Mesenchymal stem cell (in vitro differentiated cells and primary cell): ENCODE results near the gene SMARCD3.

Source experiments
- DNase-seq: peaks from one replicate; pipeline ENCODE4 v3.0.0-alpha.2; 2013
- H2AFZ ChIP-seq: one replicate; pipeline ENCODE4 v1.6.1; 2013; ENCODE audit warnings: low read depth, mild to moderate bottlenecking, control low read depth, inconsistent platforms, low read length, moderate library complexity
- H2AK5ac ChIP-seq: 2 replicates; pipeline ENCODE4 v1.6.1; 2013; ENCODE audit warnings: low read length, moderate library complexity, mild to moderate bottlenecking, inconsistent platforms; ENCODE audit not compliant: severe bottlenecking
- H2BK120ac ChIP-seq: one replicate; pipeline ENCODE4 v1.6.1; 2013; ENCODE audit warnings: low read depth, mild to moderate bottlenecking, inconsistent platforms, low read length, moderate library complexity
- H2BK12ac ChIP-seq, 2 experiments: one replicate each; pipeline ENCODE4 v1.6.1; 2013; ENCODE audit warnings: inconsistent platforms in 2 of 2, low read length in 2 of 2, mild to moderate bottlenecking in 2 of 2, moderate library complexity in 2 of 2, control low read depth in 1 of 2
- H2BK15ac ChIP-seq: one replicate; pipeline ENCODE4 v1.6.1; 2013; ENCODE audit warnings: mild to moderate bottlenecking, low read depth, inconsistent platforms; ENCODE audit not compliant: poor library complexity, severe bottlenecking
- H2BK5ac ChIP-seq: 2 replicates; pipeline ENCODE4 v1.6.1; 2013; ENCODE audit warnings: low read depth, mild to moderate bottlenecking, low read length, control low read depth, inconsistent platforms; ENCODE audit not compliant: poor library complexity, severe bottlenecking
- H3K14ac ChIP-seq, 2 experiments: one replicate each; pipeline ENCODE4 v1.6.1; 2013; ENCODE audit warnings: inconsistent platforms in 2 of 2, low read length in 2 of 2, control low read depth in 1 of 2, mild to moderate bottlenecking in 1 of 2, moderate library complexity in 1 of 2
- H3K18ac ChIP-seq, 2 experiments: one replicate each; pipeline ENCODE4 v1.6.1; 2013; ENCODE audit warnings: inconsistent platforms in 2 of 2, low read length in 2 of 2, control low read depth in 1 of 2, low read depth in 1 of 2, mild to moderate bottlenecking in 1 of 2
- H3K23ac ChIP-seq, 2 experiments: one replicate each; pipeline ENCODE4 v1.6.1; 2013; ENCODE audit warnings: inconsistent platforms in 2 of 2, low read length in 2 of 2, mild to moderate bottlenecking in 2 of 2, moderate library complexity in 2 of 2, control low read depth in 1 of 2
- H3K27ac ChIP-seq: 2 replicates; pipeline ENCODE4 v1.5.1; 2013; ENCODE audit warnings: mild to moderate bottlenecking, moderate library complexity, low read length, control low read depth, inconsistent platforms; ENCODE audit not compliant: poor library complexity, severe bottlenecking
- H3K27me3 ChIP-seq, 2 experiments: 2 replicates each; pipeline versions ENCODE4 v1.6.1 to v1.7.0; 2013; ENCODE audit warnings: low read length in 2 of 2, mild to moderate bottlenecking in 2 of 2, moderate library complexity in 2 of 2, control low read depth in 1 of 2, inconsistent platforms in 1 of 2; ENCODE audit not compliant: control insufficient read depth in 1 of 2, insufficient read depth in 1 of 2
- H3K36me3 ChIP-seq, 2 experiments: 2 replicates each; pipeline versions ENCODE4 v1.6.1 to v1.7.0; 2013; ENCODE audit warnings: low read length in 2 of 2, control low read depth in 1 of 2, inconsistent platforms in 1 of 2, low read depth in 1 of 2, mild to moderate bottlenecking in 1 of 2; ENCODE audit not compliant: insufficient read depth in 2 of 2, control insufficient read depth in 1 of 2
- H3K4ac ChIP-seq, 2 experiments: one replicate each; pipeline ENCODE4 v1.6.1; 2013; ENCODE audit warnings: inconsistent platforms in 2 of 2, low read length in 2 of 2, mild to moderate bottlenecking in 2 of 2, moderate library complexity in 2 of 2, control low read depth in 1 of 2, low read depth in 1 of 2
- H3K4me1 ChIP-seq: 2 replicates; pipeline ENCODE4 v1.6.1; 2013; ENCODE audit warnings: low read depth, low read length, control low read depth; ENCODE audit not compliant: control insufficient read depth, insufficient read depth
- H3K4me2 ChIP-seq: 2 replicates; pipeline ENCODE4 v1.6.1; 2013; ENCODE audit warnings: low read length, mild to moderate bottlenecking, inconsistent platforms; ENCODE audit not compliant: poor library complexity, severe bottlenecking
- H3K4me3 ChIP-seq, 2 experiments: 2 replicates each; pipeline versions ENCODE4 v1.5.1 to v1.7.0; 2013; ENCODE audit warnings: low read length in 2 of 2, mild to moderate bottlenecking in 2 of 2, control low read depth in 1 of 2, low read depth in 1 of 2; ENCODE audit not compliant: insufficient read depth in 1 of 2
- H3K79me1 ChIP-seq: replicated peaks from 2 replicates; pipeline ENCODE4 v1.6.1; 2013; ENCODE audit warnings: mild to moderate bottlenecking, control low read depth, low read length, inconsistent platforms; ENCODE audit not compliant: poor library complexity, severe bottlenecking
- H3K9ac ChIP-seq: 2 replicates; pipeline ENCODE4 v1.7.0; 2013; ENCODE audit warnings: mild to moderate bottlenecking, low read length, moderate library complexity
- H3K9me3 ChIP-seq: 2 replicates; pipeline ENCODE4 v1.7.0; 2013; ENCODE audit warnings: mild to moderate bottlenecking, low read length; ENCODE audit not compliant: control insufficient read depth
- H4K8ac ChIP-seq: one replicate; pipeline ENCODE4 v1.6.1; 2013; ENCODE audit warnings: inconsistent platforms, mild to moderate bottlenecking, low read length, moderate library complexity
- H4K91ac ChIP-seq: one replicate; pipeline ENCODE4 v1.6.1; 2013; ENCODE audit warnings: mild to moderate bottlenecking, low read length, inconsistent platforms
- WGBS: methylation state at CpG from one replicate; pipeline ENCODE4 v1.1.7; 2013; ENCODE audit warnings: mixed read lengths; 5-methylcytosine and 5-hydroxymethylcytosine counted together

SMARCD3 gene

DNA sequence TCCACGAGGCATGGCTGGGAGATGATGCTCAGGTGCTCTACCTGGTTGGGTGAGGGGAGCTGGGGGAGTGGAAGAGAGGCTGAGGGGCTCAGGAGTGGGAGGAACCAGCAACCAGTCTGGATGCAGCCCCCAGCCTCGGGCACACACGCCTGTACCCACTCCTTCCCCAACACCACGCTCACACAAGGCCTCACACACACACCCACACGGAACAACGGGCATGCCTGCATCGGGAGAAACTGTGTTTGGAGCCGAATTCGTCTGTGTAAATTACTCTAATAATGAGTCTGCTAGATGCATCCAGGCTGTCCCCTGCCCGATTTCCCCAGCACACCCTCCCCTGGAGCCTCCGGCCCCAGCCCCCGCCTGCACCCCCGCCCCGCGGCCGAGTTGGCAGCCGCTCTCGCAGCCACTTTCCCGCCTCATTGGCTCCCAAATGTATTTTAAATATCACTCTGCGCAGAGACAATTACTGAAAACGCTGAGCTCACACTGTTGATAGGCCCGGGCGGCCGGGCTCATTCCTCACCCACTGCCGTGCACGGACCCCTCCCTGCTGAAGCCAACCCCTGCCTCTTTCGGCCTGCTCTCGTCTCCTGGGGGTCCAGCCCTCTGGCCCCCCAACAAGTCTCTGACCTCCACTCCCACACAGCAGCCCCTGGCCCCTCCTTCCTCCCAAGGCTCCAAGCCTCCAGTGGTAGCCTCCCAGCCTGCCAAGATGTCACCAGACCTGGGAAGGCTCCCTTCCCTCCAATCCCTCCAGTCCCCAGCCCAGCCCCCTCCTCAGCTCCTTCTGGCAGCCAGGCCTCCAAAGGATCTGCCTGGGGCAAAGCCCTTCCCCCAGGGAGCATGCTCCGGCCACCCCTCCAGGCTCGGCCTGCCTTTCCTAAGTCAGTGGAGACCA is 49.3 kb downstream of the SMARCD3 start:
- Histone ChIP-seq H3K79me1 (no peaks in the 10 kb centered on the region), H2BK120ac (no peak overlapping the region), H2BK15ac (no peak overlapping the region), H3K4me1 (no peaks in the 10 kb centered on the region), H3K23ac (no peak overlapping the region), H3K18ac (no peak overlapping the region), H3K27me3 (peaks cover 77 to 92% of the 10 kb centered on the region in 2 experiments), H3K9me3 (no peaks in the 10 kb centered on the region), H3K14ac (no peak overlapping the region), H3K36me3 (no peaks in the 10 kb centered on the region), H4K91ac (no peak overlapping the region), H3K9ac (no peak overlapping the region), H2BK12ac (no peak overlapping the region), H2AFZ (no peak overlapping the region), H3K4me3 (no peak overlapping the region), H2BK5ac (no peak overlapping the region), H3K27ac (no peak overlapping the region), H3K4ac (no peak overlapping the region), H2AK5ac (no peak overlapping the region), H4K8ac (no peak overlapping the region), H3K4me2 (no peak overlapping the region)
- WGBS: 76% methylated on average over 28 of the region's 30 CpGs
- DNase-seq: no peak

DNA sequence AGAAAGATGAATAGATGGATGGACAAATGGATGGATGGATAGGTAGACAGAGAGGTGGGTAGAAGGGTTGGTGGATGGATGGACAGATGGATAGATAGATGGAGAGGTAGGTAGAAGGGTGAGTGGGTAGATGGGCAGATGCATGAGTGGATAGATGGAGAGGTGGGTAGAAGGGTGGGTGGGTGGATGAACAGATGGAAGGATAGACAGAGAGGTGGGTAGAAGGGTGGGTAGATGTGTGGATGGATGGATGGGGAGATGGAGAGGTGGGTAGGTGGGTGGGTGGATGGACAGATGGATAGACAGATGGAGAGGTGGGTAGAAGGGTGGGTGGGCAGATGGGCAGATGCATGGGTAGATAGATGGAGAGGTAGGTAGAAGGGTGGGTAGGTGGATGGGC is 50.6 kb downstream of the SMARCD3 start:
- H4K91ac ChIP-seq: no peak overlapping the region
- H2AFZ ChIP-seq: no peak overlapping the region

GRCh38 chr7:151195616-151196450 is 52.7 kb downstream of the SMARCD3 start:
- H3K79me1 ChIP-seq: no peaks in the 10 kb centered on the region
- no peak overlapping the region for H3K4ac ChIP-seq
- DNase-seq: no peak
- no peak overlapping the region for H2BK5ac ChIP-seq
- H2BK15ac ChIP-seq: no peak overlapping the region
- H3K23ac ChIP-seq: no peak overlapping the region
- peaks cover 77 to 89% of the 10 kb centered on the region in 2 experiments for H3K27me3 ChIP-seq
- H3K4me1 ChIP-seq: no peaks in the 10 kb centered on the region
- no peaks in the 10 kb centered on the region for H3K9me3 ChIP-seq
- H3K36me3 ChIP-seq: no peaks in the 10 kb centered on the region
- H3K27ac ChIP-seq: no peak overlapping the region
- no peak overlapping the region for H2AK5ac ChIP-seq
- no peak overlapping the region for H2BK12ac ChIP-seq
- no peak overlapping the region for H3K4me2 ChIP-seq
- no peak overlapping the region for H4K91ac ChIP-seq
- no peak overlapping the region for H4K8ac ChIP-seq
- H3K14ac ChIP-seq: no peak overlapping the region
- no peak overlapping the region for H2AFZ ChIP-seq
- H2BK120ac ChIP-seq: no peak overlapping the region
- no peak overlapping the region for H3K9ac ChIP-seq
- 68% methylated on average over 16 of the region's 19 CpGs for WGBS
- no peak overlapping the region for H3K4me3 ChIP-seq
- H3K18ac ChIP-seq: no peak overlapping the region

More for the DNA sequence above, 50.6 kb downstream of the SMARCD3 start:
- Histone ChIP-seq H3K4ac (no peak overlapping the region), H3K4me3 (no peak overlapping the region), H3K23ac (no peak overlapping the region), H3K14ac (no peak overlapping the region), H3K4me1 (no peaks in the 10 kb centered on the region), H2BK5ac (no peak overlapping the region), H2BK15ac (no peak overlapping the region), H3K4me2 (no peak overlapping the region), H2BK120ac (no peak overlapping the region), H3K9me3 (no peaks in the 10 kb centered on the region), H2BK12ac (no peak overlapping the region), H3K27ac (no peak overlapping the region), H3K36me3 (no peaks in the 10 kb centered on the region), H2AK5ac (no peak overlapping the region), H3K79me1 (no peaks in the 10 kb centered on the region), H3K9ac (no peak overlapping the region), H3K27me3 (peaks cover 79 to 91% of the 10 kb centered on the region in 2 experiments), H3K18ac (no peak overlapping the region), H4K8ac (no peak overlapping the region)
- no peak for DNase-seq

DNA sequence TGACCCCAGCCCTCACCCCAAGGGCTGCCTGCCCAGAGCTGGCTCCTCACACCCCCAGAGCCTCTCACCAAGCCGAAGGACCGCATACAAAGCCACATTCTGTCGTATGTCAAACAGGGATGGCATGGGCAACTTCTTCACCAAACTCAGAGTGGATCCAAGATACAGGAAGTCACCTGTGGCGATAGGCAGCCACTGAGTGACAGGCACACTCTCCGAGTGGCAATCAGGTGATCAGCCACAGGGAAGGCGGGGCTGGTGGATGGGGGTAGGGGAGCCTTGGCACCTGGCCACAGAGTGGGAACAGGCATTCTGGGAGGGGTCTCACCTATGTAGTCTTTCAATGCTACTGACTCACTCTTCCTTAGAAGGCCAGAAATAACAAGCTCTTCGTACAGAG is 54.3 kb downstream of the SMARCD3 start:
- Histone ChIP-seq H3K23ac (no peak overlapping the region), H3K4me2 (no peak overlapping the region), H3K18ac (no peak overlapping the region), H4K8ac (no peak overlapping the region), H3K4me1 (no peaks in the 10 kb centered on the region), H2BK120ac (no peak overlapping the region), H3K9ac (no peak overlapping the region), H3K27me3 (peaks cover 75 to 94% of the 10 kb centered on the region in 2 experiments), H4K91ac (no peak overlapping the region), H3K4ac (no peak overlapping the region), H3K4me3 (no peak overlapping the region), H2AK5ac (no peak overlapping the region), H3K36me3 (no peaks in the 10 kb centered on the region), H2BK12ac (no peak overlapping the region), H2BK15ac (no peak overlapping the region), H2AFZ (no peak overlapping the region), H2BK5ac (no peak overlapping the region), H3K79me1 (no peaks in the 10 kb centered on the region), H3K27ac (no peak overlapping the region), H3K9me3 (peaks cover 1% of the 10 kb centered on the region), H3K14ac (no peak overlapping the region)
- DNase-seq: no peak
- 87% methylated on average over 6 of the region's 7 CpGs for WGBS
